Pancreas (tissue), 10 donors: ENCODE data around the gene RFLNA. TPM values are rescaled to one million over a fixed set of nuclear protein-coding genes. Genes with fewer than 3 reads are reported as not detected.

ENCODE experiments used
- ATAC-seq, 4 donors: fragments of 200-7000 bp; cut with Tn5 transposase; one replicate each; pipeline versions ENCODE4 v1.8.0 to v1.9.1; 2020; ENCODE audit warnings: mild to moderate bottlenecking in 4 of 4, moderate library complexity in 4 of 4
- DNase-seq, 6 donors: peaks; one replicate each; pipeline ENCODE4 v3.0.0-alpha.2; 2020
- FAIRE-seq: peaks from 2 replicates; lab custom pipeline; 2012; peaks lifted over from hg19 to GRCh38; lab: Jason Lieb, UNC
- H3K27ac ChIP-seq, 4 donors: fragments of 200-600 bp; sonication (generic); 1 replicate in 3 of 4; 2 replicates in 1 of 4; pipeline versions ENCODE4 v1.5.0 to v1.8.0; 2020
- H3K27me3 ChIP-seq, 4 donors: fragments of 200-600 bp; one replicate each; pipeline ENCODE4 v1.8.0; 2021
- H3K36me3 ChIP-seq, 3 donors: fragments of 200-600 bp; sonication (generic) in 1 of 3; one replicate each; pipeline versions ENCODE4 v1.5.0 to v1.8.0; 2020 to 2021
- H3K4me1 ChIP-seq, 3 donors: fragments of 200-600 bp; one replicate each; pipeline ENCODE4 v1.8.0; 2021
- H3K4me3 ChIP-seq, 4 donors: fragments of 200-600 bp; sonication (generic) in 2 of 4; one replicate each; pipeline versions ENCODE4 v1.5.0 to v1.8.0; 2020 to 2021
- H3K9me3 ChIP-seq, 4 donors: fragments of 200-600 bp; one replicate each; pipeline ENCODE4 v1.8.0; 2021
- WGBS, 2 donors: extraction: QIAGEN DNeasy Blood & Tissue Kit; methylation state at CpG; one replicate each; pipeline ENCODE4 v1.1.7; 2013; 5-methylcytosine and 5-hydroxymethylcytosine counted together
- intact Hi-C, 3 donors: fragments of 100-400 bp; cut with DNase I; formaldehyde crosslinking; loops; one replicate each; pipeline versions ENCODE4 v1.11.1 to v1.14.2; 2022
- polyA plus RNA-seq, 2 donors: library from polyadenylated mRNA; stranded (reverse); fragments of 200-250 nt; gene quantifications; one replicate each; pipeline ENCODE4 v1.2.3, GENCODE V29; 2013
- total RNA-seq, 6 donors: library from RNA; stranded (reverse); fragmentation: NEBNext Ultra II Directional in 4 of 6; extraction: Animal tissue kit (Norgen Biotek cat#: 25700) in 4 of 6; gene quantifications; one replicate each; pipeline versions ENCODE4 v1.2.1 to v1.2.4, GENCODE V29; 2021 to 2023
- TF ChIP-seq, protein P1 (sequence below), 4 donors: fragments of 200-600 bp; sonication (generic) in 3 of 4; IDR thresholded peaks; one replicate each; pipeline versions ENCODE4 v1.5.0 to v1.8.0; 2021; ENCODE audit warnings: antibody characterized with exemption in 4 of 4
- donor health status: healthy with polysubstance abuse.
- donor health status: DM: no; HTN: no; CAD: no; lungs with moderate emphysema.
- donor health status: DM: no; HTN: no; CAD: no.
- donor health status: control.
- donor health status: control.
- donor health status: Bipolar disorder and iron deficiency.
- donor health status: DM: yes; HTN: yes; CAD: no.
- donor health status: DM: no; HTN: no; CAD: no.
- donor health status: DM: no; HTN: no; CAD: no.
- donor health status: DM: yes; HTN: yes; CAD: no.

Gene RFLNA
- total and polyA plus RNA-seq, 8 donors, result 0.09 to 1.3 (median 0.45) TPM

DNA sequence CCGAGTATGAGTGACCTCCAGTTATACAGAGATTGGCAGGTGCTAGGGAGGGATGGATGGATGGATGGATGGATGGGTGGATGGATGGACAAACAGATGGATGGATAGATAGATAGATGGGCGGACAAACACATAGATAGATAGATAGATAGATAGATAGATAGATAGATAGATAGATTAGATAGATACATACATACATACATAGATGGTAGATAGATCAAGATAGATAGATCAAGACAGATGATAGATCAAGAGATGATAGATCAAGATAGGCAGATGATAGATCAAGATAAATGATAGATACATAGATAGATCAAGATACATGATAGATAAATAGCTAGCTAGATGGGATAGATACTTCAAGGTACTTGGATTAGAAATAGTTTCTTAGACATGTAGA lies 18.6 kb upstream of the RFLNA start:
- Histone ChIP-seq H3K36me3 (no peaks in the 10 kb centered on the region), H3K4me3 (no peak overlapping the region), H3K4me1 (no peaks in the 10 kb centered on the region), H3K27ac (no peak overlapping the region), H3K27me3 (no peaks in the 10 kb centered on the region), H3K9me3 (no peaks in the 10 kb centered on the region)
- intact Hi-C loops, result loop anchor here in 1 of 3 donors (10.0 kb wide), 1 partner anchor 202 kb away; no protein-coding TSS in a partner anchor
- no peak for ATAC-seq
- no peak for DNase-seq
- no peak for FAIRE-seq
- 65 to 69% methylated on average over 2 of the region's 2 CpGs for WGBS, 2 donors
- TF ChIP-seq, protein P1, sequence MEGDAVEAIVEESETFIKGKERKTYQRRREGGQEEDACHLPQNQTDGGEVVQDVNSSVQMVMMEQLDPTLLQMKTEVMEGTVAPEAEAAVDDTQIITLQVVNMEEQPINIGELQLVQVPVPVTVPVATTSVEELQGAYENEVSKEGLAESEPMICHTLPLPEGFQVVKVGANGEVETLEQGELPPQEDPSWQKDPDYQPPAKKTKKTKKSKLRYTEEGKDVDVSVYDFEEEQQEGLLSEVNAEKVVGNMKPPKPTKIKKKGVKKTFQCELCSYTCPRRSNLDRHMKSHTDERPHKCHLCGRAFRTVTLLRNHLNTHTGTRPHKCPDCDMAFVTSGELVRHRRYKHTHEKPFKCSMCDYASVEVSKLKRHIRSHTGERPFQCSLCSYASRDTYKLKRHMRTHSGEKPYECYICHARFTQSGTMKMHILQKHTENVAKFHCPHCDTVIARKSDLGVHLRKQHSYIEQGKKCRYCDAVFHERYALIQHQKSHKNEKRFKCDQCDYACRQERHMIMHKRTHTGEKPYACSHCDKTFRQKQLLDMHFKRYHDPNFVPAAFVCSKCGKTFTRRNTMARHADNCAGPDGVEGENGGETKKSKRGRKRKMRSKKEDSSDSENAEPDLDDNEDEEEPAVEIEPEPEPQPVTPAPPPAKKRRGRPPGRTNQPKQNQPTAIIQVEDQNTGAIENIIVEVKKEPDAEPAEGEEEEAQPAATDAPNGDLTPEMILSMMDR (IDR thresholded peaks at IDR 0.05), result no peak

DNA sequence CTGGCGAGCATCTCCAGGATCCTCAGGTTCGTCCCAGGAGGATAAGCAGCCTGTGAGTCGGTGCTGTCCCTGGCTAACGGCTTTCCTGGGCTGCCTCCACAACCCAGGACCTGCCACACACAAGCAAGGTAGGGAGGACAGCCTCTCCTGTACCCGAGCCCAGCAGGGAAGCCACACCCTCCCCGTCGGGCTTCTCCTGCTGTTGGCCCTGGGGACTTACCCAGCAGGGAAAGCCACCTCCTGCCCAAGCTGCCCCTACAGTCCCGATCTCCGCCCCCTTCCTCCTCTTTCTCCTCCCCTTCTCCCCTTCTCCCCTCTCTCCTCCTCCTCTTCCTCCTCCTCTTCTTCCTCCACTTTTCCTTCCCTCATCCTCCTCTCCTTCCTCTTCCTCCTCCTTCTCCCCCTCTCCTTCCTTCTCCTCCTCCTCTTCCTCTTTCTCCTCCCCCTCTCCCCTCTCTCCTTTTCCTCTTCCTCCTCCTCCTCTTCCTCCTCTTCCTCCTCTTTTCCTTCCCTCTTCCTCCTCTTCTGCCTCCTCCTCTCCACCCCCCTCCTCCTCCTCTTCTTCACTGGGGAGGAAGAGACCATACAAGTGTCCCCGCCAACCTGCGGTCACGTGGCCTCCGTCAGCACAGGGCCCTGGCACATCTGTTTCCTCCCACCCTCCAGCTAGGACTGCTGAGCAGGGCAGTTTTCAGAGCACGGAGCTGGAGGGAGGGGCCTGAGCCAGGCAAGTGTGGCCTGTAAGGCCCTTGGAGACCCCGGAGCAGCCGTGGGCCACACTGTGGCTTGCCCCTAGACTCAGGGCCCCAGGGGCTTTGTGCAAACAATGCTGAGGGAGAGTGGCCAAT lies 17.3 kb upstream of the RFLNA start:
- TF ChIP-seq, protein P1 (IDR thresholded peaks at IDR 0.05), result no peak
- Histone ChIP-seq H3K4me1 (no peaks in the 10 kb centered on the region), H3K4me3 (no peak overlapping the region), H3K9me3 (no peaks in the 10 kb centered on the region), H3K27me3 (no peaks in the 10 kb centered on the region), H3K36me3 (no peaks in the 10 kb centered on the region), H3K27ac (no peak overlapping the region)
- intact Hi-C loops, result loop anchor here in 1 of 3 donors (10.0 kb wide), 1 partner anchor 203 kb away; no protein-coding TSS in a partner anchor
- DNase-seq, result no peak
- WGBS, 2 donors, result 50 to 62% methylated on average over 14 to 16 of the region's 16 CpGs
- FAIRE-seq, result no peak
- no peak for ATAC-seq

DNA sequence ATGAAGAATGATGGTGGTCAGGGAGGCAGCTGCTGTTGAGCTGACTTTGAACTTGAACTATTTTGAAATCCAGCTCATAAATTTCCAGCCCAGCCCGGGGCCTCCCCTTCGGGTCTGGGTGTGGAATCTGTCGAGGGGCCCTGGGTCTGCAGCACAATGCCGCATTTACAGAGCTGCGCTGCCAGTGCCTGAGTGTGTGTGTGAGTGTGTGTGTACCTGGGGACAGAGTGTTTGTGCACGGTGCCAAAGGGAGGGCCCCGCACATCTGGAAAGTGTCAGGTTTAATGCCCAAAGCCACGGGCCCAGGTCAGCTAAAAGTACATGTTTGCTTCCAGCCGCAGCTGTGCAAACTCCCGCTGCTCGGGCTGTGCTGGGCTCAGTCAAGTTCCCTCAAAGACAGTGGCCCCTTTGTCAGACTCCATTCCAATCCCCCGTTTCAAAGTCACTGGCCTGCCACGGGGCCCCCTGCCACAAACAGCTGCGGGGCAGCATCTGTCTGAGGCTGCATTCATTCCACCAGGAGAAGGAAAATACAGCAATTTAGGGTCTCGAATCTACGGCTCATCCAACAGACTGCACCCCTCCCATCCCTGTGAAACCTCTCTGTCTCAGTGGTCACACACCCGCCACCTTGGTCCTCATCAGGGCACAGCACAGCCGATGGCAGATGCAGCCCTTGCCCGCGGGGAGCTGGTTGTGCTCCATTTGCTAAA lies 16.3 kb upstream of the RFLNA start:
- no peak overlapping the region for H3K27ac ChIP-seq
- ATAC-seq (peak in 1 of 4 donors; percentile 14), FAIRE-seq (no peak), DNase-seq (no peak)
- no peaks in the 10 kb centered on the region for H3K27me3 ChIP-seq
- TF ChIP-seq, protein P1 (IDR thresholded peaks at IDR 0.05), result no peak
- H3K9me3 ChIP-seq, result no peaks in the 10 kb centered on the region
- WGBS, 2 donors, result 42 to 44% methylated on average over 20 of the region's 20 CpGs
- intact Hi-C loops, result loop anchor here in 1 of 3 donors (10.0 kb wide), 1 partner anchor 204 kb away; no protein-coding TSS in a partner anchor
- no peaks in the 10 kb centered on the region for H3K4me1 ChIP-seq
- H3K36me3 ChIP-seq, result no peaks in the 10 kb centered on the region
- no peak overlapping the region for H3K4me3 ChIP-seq

DNA sequence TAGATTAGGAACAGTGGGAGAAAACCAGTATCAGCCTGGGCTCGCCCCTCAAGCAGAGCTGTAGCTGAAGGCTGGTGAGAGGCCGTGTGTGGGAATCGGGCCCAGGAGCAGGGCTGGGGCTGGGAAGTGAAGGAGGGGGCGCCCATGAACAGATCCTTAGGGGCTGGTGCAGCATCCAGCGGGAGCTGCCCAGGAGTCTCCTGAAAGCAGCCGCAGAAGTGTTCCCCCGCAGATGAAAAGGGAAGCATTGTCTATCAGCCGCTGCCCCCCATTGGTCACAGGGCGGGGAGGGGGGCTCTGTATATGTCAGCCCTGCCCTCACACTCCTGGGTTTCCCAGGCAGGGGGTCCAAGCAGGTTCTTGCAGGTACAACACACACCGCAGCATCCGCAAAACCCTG lies 15.6 kb upstream of the RFLNA start:
- no peak overlapping the region for H3K4me3 ChIP-seq
- ATAC-seq, result no peak
- WGBS, 2 donors, result 49 to 60% methylated on average over 11 of the region's 11 CpGs
- no peaks in the 10 kb centered on the region for H3K4me1 ChIP-seq
- intact Hi-C loops, result loop anchor here in 1 of 3 donors (10.0 kb wide), 1 partner anchor 205 kb away; no protein-coding TSS in a partner anchor
- no peak for FAIRE-seq
- TF ChIP-seq, protein P1 (IDR thresholded peaks at IDR 0.05), result no peak
- H3K36me3 ChIP-seq, result no peaks in the 10 kb centered on the region
- no peaks in the 10 kb centered on the region for H3K27me3 ChIP-seq
- H3K27ac ChIP-seq, result no peak overlapping the region
- no peaks in the 10 kb centered on the region for H3K9me3 ChIP-seq
- DNase-seq, result no peak
